Measurements from ENCODE around the gene CEACAM7. TPM values are rescaled to one million over a fixed set of nuclear protein-coding genes. Genes with fewer than 3 reads are reported as not detected.

Gene CEACAM7
- total and polyA plus RNA-seq, 10 of the 15 experiments (the other 5 are each of a cell fraction or from before 2014, with no cell fraction given), result not detected

GRCh38 chr19:41695745-41696144 lies 7.7 kb upstream of the CEACAM7 start:
- RAD21 ChIA-PET (ENCODE audit: unreplicated experiment), result no interaction called here
- CTCF ChIA-PET, result interaction anchor here (1.1 kb wide), 1 partner anchor 11 kb away, joined by 4 read pairs; no protein-coding TSS in a partner anchor
- BruUV-seq (replicated peaks), result no TSS peak
- no peak for FAIRE-seq
- peaks cover 0 to 2% of the 10 kb centered on the region in 2 experiments; a peak in 2 of 4 replicates for H3K27me3 ChIP-seq (replicated peaks in 1 of 2; ENCODE audit: control insufficient read depth in 2 of 2, insufficient read depth in 2 of 2, low read length in 1 of 2)
- H3K4me2 ChIP-seq (ENCODE audit: control insufficient read depth, insufficient read depth), result no peak overlapping the region
- intact Hi-C loops (cut with micrococcal nuclease; ENCODE audit: unreplicated experiment) (no loop called here), in situ Hi-C loops (cut with MboI) (no loop called here)
- H3K79me2 ChIP-seq (ENCODE audit: control insufficient read depth, insufficient read depth, low read length), result no peaks in the 10 kb centered on the region
- DNase-seq (ENCODE audit: low read depth, low spot score), result no peak
- H3K9ac ChIP-seq (ENCODE audit: control insufficient read depth, insufficient read depth, low read length), result no peak overlapping the region
- H4K20me1 ChIP-seq (ENCODE audit: control insufficient read depth, insufficient read depth), result no peaks in the 10 kb centered on the region
- SMC1A ChIA-PET (ENCODE audit: uncharacterized antibody, unreplicated experiment), result no interaction called here
- no peak overlapping the region for H2AFZ ChIP-seq (ENCODE audit: control insufficient read depth, low read depth, low read length)
- no peak overlapping the region for H3K4me3 ChIP-seq
- no peak for ATAC-seq
- H3K27ac ChIP-seq (ENCODE audit: control insufficient read depth, insufficient read depth), result no peak overlapping the region
- POLR2A ChIA-PET, result no interaction called here
- TF ChIP-seq SMAD1 (IDR thresholded peaks at IDR 0.05; ENCODE audit: low read depth, partially characterized antibody) (no peak), IRF4 (IDR thresholded peaks at IDR 0.05; ENCODE audit: low read depth, low read length) (no peak), SKIL (IDR thresholded peaks at IDR 0.05; ENCODE audit: low read depth, poor library complexity, severe bottlenecking) (no peak), ZNF217 (IDR thresholded peaks at IDR 0.05) (no peak), SIN3A (IDR thresholded peaks at IDR 0.05; ENCODE audit: low read depth, low read length) (no peak), JUND (IDR thresholded peaks at IDR 0.05; ENCODE audit: low read depth, low read length) (no peak), ASH2L (IDR thresholded peaks at IDR 0.05; ENCODE audit: borderline replicate concordance, low read depth) (no peak), NFIC (IDR thresholded peaks at IDR 0.05; ENCODE audit: low read depth, low read length) (no peak), RAD21 (IDR thresholded peaks at IDR 0.05; ENCODE audit: insufficient read depth, low read depth, low read length) (no peak), MYC (IDR thresholded peaks at IDR 0.05; ENCODE audit: insufficient read depth, insufficient read length, insufficient replicate concordance, low read length, severe bottlenecking) (no peak), BCL3 (IDR thresholded peaks at IDR 0.05; ENCODE audit: borderline replicate concordance, insufficient read depth, low read depth, low read length, poor library complexity, severe bottlenecking) (no peak)
- H3K36me3 ChIP-seq (ENCODE audit: control insufficient read depth in 2 of 2, insufficient read depth in 2 of 2, low read length in 1 of 2), result no peaks in the 10 kb centered on the region
- no peaks in the 10 kb centered on the region for H3K4me1 ChIP-seq (ENCODE audit: control insufficient read depth, insufficient read depth, low read length)
- WGBS (ENCODE audit: insufficient coverage, insufficient replicate concordance, low lambda C conversion rate, missing lambda C conversion rate), result 33% methylated on average over 2 of the region's 2 CpGs
- no peaks in the 10 kb centered on the region for H3K9me3 ChIP-seq (replicated peaks; ENCODE audit: control insufficient read depth, insufficient read depth, low read length)
